Activated T-cell treated with anti-CD3 and anti-CD28 coated beads for 48 hours (primary cell): ENCODE data around the gene BSCL2.
"Not testable (repeated sequence)": the region's sequence is repeated elsewhere in the genome, so short reads cannot be mapped to it uniquely, and the experiment has no call there.

Experiments used
- DNase-seq: peaks from one replicate; pipeline ENCODE4 v3.0.0-alpha.2; 2020; ENCODE audit warnings: low read depth

Gene BSCL2

GRCh38 chr11:62707277-62707861 is at the start of gene BSCL2, which contains the start of gene GNG3:
Gene BSCL2 (minus strand): TSS chr11:62707424. CDS start chr11:62707195, 229 bp downstream.
Gene GNG3 (plus strand): TSS chr11:62707676. CDS start chr11:62708296, 620 bp downstream.
- no peak for DNase-seq

- DNase-seq: no peak
These were observed 47.9 kb upstream of the BSCL2 start for GRCh38 chr11:62755086-62755615.

GRCh38 chr11:62753736-62754603 is 46.7 kb upstream of the BSCL2 start, which contains the start of gene ZBTB3:
Gene ZBTB3 (minus strand): TSS chr11:62754160. CDS start chr11:62753664, 496 bp downstream.
- DNase-seq: peak; percentile 90

- no peak for DNase-seq
These were observed 45.9 kb upstream of the BSCL2 start for GRCh38 chr11:62752994-62753735.

GRCh38 chr11:62752177-62752785 is 45.1 kb upstream of the BSCL2 start:
- no peak for DNase-seq

GRCh38 chr11:62749931-62750330 is 42.7 kb upstream of the BSCL2 start:
- DNase-seq: not testable (repeated sequence)

- no peak for DNase-seq
These were observed 40.4 kb upstream of the BSCL2 start for GRCh38 chr11:62747475-62748160.

- no peak for DNase-seq
These were observed 30.0 kb upstream of the BSCL2 start for GRCh38 chr11:62737196-62737595.

GRCh38 chr11:62732830-62733229 is 25.6 kb upstream of the BSCL2 start:
- no peak for DNase-seq

- not testable (repeated sequence) for DNase-seq
These were observed 22.9 kb upstream of the BSCL2 start for GRCh38 chr11:62730076-62730475.

GRCh38 chr11:62728171-62728988 is 21.2 kb upstream of the BSCL2 start, which contains the start of gene TTC9C:
Gene TTC9C (plus strand): TSS chr11:62728486. CDS start chr11:62728849, 363 bp downstream.
- DNase-seq: peak; percentile 76

GRCh38 chr11:62727872-62728170 is 20.6 kb upstream of the BSCL2 start:
- DNase-seq: peak; percentile 74

- peak; percentile 99 for DNase-seq
These were observed 20.1 kb upstream of the BSCL2 start, which contains the start of gene HNRNPUL2 for GRCh38 chr11:62727165-62727871. Gene HNRNPUL2 (minus strand): TSS chr11:62727457. CDS start chr11:62727156, 301 bp downstream.

- no peak for DNase-seq
These were observed 19.6 kb upstream of the BSCL2 start for GRCh38 chr11:62726915-62727164.

- peak; percentile 12 for DNase-seq
These were observed 19.1 kb upstream of the BSCL2 start for GRCh38 chr11:62726156-62726914.

- DNase-seq: no peak
These were observed 18.4 kb upstream of the BSCL2 start for GRCh38 chr11:62725646-62726045.

GRCh38 chr11:62724171-62724570 is 16.9 kb upstream of the BSCL2 start:
- no peak for DNase-seq

GRCh38 chr11:62721994-62722393 is 14.8 kb upstream of the BSCL2 start:
- no peak for DNase-seq
